DND-41 (cell line): ENCODE measurements around the gene CYRIA.

Experiments
- ATAC-seq: fragments of 200-7000 bp; cut with Tn5 transposase; 3 replicates; pipeline ENCODE4 v1.9.1; 2021; ENCODE audit warnings: low read depth; ENCODE audit not compliant: insufficient read depth
- DNase-seq: peaks from one replicate; pipeline ENCODE4 v3.0.0-alpha.2; 2020
- H2AFZ ChIP-seq: 2 replicates; pipeline ENCODE4 v1.6.0; 2012; ENCODE audit warnings: low read depth, low read length
- H3K27ac ChIP-seq: 2 replicates; pipeline ENCODE4 v1.5.1; 2012; ENCODE audit warnings: low read length, inconsistent platforms
- H3K27me3 ChIP-seq: fragments of 200-600 bp; sonication (generic); 2 replicates; pipeline ENCODE4 v1.6.0; 2012; ENCODE audit warnings: low read length, mild to moderate bottlenecking, inconsistent platforms; ENCODE audit not compliant: insufficient read depth, poor library complexity
- H3K36me3 ChIP-seq: 2 replicates; pipeline ENCODE4 v1.5.1; 2012; ENCODE audit warnings: low read length, inconsistent platforms; ENCODE audit not compliant: insufficient read depth
- H3K4me1 ChIP-seq: 2 replicates; pipeline ENCODE4 v1.5.1; 2012; ENCODE audit warnings: mild to moderate bottlenecking, low read length; ENCODE audit not compliant: insufficient read depth
- H3K4me2 ChIP-seq: 2 replicates; pipeline ENCODE4 v1.6.0; 2012; ENCODE audit warnings: mild to moderate bottlenecking, moderate library complexity, low read length, inconsistent platforms; ENCODE audit not compliant: insufficient read depth
- H3K4me3 ChIP-seq, 2 experiments: fragments of 200-600 bp in 1 of 2; shearing (Covaris generic) in 1 of 2; 2 replicates each; pipeline ENCODE4 v1.5.1; 2012 to 2016; ENCODE audit warnings: inconsistent platforms in 2 of 2, low read length in 2 of 2, mild to moderate bottlenecking in 2 of 2, low read depth in 1 of 2, moderate library complexity in 1 of 2
- H3K79me2 ChIP-seq: 2 replicates; pipeline ENCODE4 v1.6.0; 2012; ENCODE audit warnings: low read length, inconsistent platforms; ENCODE audit not compliant: insufficient read depth
- H3K9ac ChIP-seq: 2 replicates; pipeline ENCODE4 v1.6.0; 2012; ENCODE audit warnings: low read depth, mild to moderate bottlenecking, inconsistent platforms, low read length, moderate library complexity
- H3K9me3 ChIP-seq: 2 replicates; pipeline ENCODE4 v1.5.1; 2012; ENCODE audit warnings: low read length, moderate library complexity, mild to moderate bottlenecking, inconsistent platforms; ENCODE audit not compliant: insufficient read depth, severe bottlenecking
- H4K20me1 ChIP-seq: 2 replicates; pipeline ENCODE4 v1.6.0; 2012; ENCODE audit warnings: low read length; ENCODE audit not compliant: insufficient read depth
- EZH2 ChIP-seq: IDR thresholded peaks from 3 replicates; pipeline ENCODE4 v1.6.1; 2012; ENCODE audit warnings: borderline replicate concordance, low read depth, mild to moderate bottlenecking, moderate library complexity, low read length, inconsistent platforms; ENCODE audit not compliant: severe bottlenecking
- TF ChIP-seq, protein P1 (sequence below): IDR thresholded peaks from 2 replicates; pipeline ENCODE4 v1.5.1; 2012; ENCODE audit warnings: borderline replicate concordance, low read length, moderate library complexity, mild to moderate bottlenecking; ENCODE audit not compliant: poor library complexity, severe bottlenecking; ENCODE audit errors: extremely low read depth

CYRIA gene

DNA sequence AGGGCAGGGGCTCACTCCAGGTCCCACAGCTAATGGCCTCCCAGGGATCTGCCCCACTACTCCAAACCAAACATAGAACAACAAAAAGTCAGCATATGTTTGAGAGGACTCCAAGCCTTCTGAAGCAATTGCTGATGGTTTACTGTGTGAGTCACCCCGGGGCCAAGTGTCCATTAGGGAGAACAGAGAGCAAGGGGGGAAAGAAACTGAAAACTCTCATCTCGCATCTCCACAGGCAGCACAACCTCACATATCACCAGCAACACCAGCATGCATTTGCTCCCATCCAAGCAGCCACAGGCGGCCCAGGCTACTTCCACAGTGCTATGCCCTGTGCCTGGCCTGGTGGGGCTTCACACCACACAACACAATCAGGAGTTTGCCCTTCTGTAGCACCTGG, 39.1 kb downstream of the CYRIA start:
- Histone ChIP-seq H3K4me2 (no peak overlapping the region), H3K9ac (no peak overlapping the region), H4K20me1 (no peaks in the 10 kb centered on the region), H3K4me1 (peaks cover 43% of the 10 kb centered on the region), H2AFZ (no peak overlapping the region), H3K27me3 (no peaks in the 10 kb centered on the region), H3K9me3 (no peaks in the 10 kb centered on the region), H3K79me2 (no peaks in the 10 kb centered on the region), H3K4me3 (no peak overlapping the region), H3K36me3 (no peaks in the 10 kb centered on the region), H3K27ac (no peak overlapping the region)
- no peak for DNase-seq
- TF ChIP-seq, protein P1, sequence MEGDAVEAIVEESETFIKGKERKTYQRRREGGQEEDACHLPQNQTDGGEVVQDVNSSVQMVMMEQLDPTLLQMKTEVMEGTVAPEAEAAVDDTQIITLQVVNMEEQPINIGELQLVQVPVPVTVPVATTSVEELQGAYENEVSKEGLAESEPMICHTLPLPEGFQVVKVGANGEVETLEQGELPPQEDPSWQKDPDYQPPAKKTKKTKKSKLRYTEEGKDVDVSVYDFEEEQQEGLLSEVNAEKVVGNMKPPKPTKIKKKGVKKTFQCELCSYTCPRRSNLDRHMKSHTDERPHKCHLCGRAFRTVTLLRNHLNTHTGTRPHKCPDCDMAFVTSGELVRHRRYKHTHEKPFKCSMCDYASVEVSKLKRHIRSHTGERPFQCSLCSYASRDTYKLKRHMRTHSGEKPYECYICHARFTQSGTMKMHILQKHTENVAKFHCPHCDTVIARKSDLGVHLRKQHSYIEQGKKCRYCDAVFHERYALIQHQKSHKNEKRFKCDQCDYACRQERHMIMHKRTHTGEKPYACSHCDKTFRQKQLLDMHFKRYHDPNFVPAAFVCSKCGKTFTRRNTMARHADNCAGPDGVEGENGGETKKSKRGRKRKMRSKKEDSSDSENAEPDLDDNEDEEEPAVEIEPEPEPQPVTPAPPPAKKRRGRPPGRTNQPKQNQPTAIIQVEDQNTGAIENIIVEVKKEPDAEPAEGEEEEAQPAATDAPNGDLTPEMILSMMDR, result no peak
- no peak for TF ChIP-seq EZH2
- no peak for ATAC-seq

DNA sequence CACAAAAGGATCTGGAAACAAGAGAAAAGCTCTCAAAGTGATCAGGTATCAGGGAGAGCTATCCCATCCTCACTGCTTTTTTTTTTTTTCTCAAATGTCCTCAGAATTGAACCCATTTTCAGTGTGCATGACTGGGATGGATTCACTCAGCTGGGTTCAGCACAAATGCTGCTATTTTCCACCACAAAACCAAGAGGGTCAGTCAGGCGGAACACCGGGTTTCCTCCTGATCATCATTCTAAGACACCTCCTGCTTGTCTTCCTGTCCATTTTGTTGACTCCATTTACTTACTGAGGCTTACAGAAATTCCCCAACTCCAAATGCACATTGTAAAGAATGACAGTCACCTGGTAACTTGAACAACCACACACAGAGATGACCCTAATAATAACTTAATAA, 39.9 kb downstream of the CYRIA start:
- Histone ChIP-seq H4K20me1 (no peaks in the 10 kb centered on the region), H2AFZ (no peak overlapping the region), H3K36me3 (no peaks in the 10 kb centered on the region), H3K4me1 (peaks cover 43% of the 10 kb centered on the region), H3K4me3 (no peak overlapping the region), H3K27me3 (no peaks in the 10 kb centered on the region), H3K9me3 (no peaks in the 10 kb centered on the region), H3K27ac (no peak overlapping the region), H3K79me2 (no peaks in the 10 kb centered on the region), H3K4me2 (no peak overlapping the region), H3K9ac (no peak overlapping the region)
- DNase-seq, result no peak
- no peak for ATAC-seq
- TF ChIP-seq, protein P1, result no peak

DNA sequence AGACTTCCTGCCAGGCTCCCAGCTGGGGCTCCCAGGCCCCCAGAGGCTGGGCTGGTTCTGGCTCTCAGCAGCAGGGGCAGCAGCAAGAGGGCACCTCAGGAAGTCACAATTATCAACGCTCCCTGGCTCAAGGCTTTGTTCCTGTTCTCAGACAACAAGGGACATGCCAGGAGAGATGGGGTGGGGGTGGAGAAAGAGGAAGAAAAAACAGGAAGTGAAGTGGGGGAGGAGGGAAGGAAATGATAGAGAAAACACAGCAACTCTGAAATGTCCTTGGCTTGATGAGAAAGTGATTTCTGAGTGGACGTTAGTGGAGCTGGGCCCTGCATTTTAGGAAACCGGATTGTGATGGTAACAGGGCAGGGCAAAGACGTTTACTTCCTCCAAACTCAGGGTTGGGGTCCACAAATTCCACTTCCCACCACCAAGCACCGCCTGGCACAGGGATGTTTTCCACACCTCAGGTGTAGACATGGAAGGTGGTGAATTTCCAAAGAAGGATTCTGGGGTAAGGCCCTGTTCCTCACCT, 40.4 kb downstream of the CYRIA start:
- DNase-seq (peak; percentile 36), ATAC-seq (no peak)
- H4K20me1 ChIP-seq, result no peaks in the 10 kb centered on the region
- no peaks in the 10 kb centered on the region for H3K9me3 ChIP-seq
- no peaks in the 10 kb centered on the region for H3K27me3 ChIP-seq
- no peak overlapping the region for H3K9ac ChIP-seq
- H3K79me2 ChIP-seq, result no peaks in the 10 kb centered on the region
- H3K27ac ChIP-seq, result no peak overlapping the region
- H3K36me3 ChIP-seq, result no peaks in the 10 kb centered on the region
- TF ChIP-seq, protein P1, result no peak
- no peak for TF ChIP-seq EZH2
- 0 out of 2 replicates have a peak overlapping the region, but pooled peaks have one; percentile 1 for H2AFZ ChIP-seq
- no peak overlapping the region for H3K4me2 ChIP-seq
- no peak overlapping the region for H3K4me3 ChIP-seq
- H3K4me1 ChIP-seq, result peaks cover 43% of the 10 kb centered on the region

DNA sequence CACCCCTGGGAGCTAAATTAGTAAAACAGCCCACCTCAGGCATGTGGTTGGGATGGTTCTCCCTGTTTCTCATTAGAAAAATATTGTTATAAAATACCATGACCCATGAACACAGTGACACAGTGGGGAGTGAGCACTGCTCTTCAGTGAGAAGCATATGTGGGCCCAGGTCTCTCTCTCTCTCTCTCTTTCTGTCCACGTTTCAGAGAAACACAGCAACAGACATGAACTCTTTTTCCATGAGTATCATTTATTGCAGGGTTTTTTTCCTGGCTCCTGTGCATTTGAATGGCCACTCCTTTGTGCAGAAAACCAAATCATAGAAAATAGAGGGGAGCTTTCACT, 41.2 kb downstream of the CYRIA start:
- no peak overlapping the region for H3K4me3 ChIP-seq
- H3K27me3 ChIP-seq, result no peaks in the 10 kb centered on the region
- H3K36me3 ChIP-seq, result no peaks in the 10 kb centered on the region
- H3K4me1 ChIP-seq, result peaks cover 43% of the 10 kb centered on the region
- no peak overlapping the region for H3K27ac ChIP-seq
- H3K4me2 ChIP-seq, result no peak overlapping the region
- no peak for DNase-seq
- H4K20me1 ChIP-seq, result no peaks in the 10 kb centered on the region
- H3K9ac ChIP-seq, result no peak overlapping the region
- no peaks in the 10 kb centered on the region for H3K79me2 ChIP-seq
- H2AFZ ChIP-seq, result no peak overlapping the region
- H3K9me3 ChIP-seq, result no peaks in the 10 kb centered on the region
- no peak for ATAC-seq
- no peak for TF ChIP-seq EZH2
- TF ChIP-seq, protein P1, result no peak
